HepG2 (cell line): Measurements from ENCODE around the gene SPOPL. TPM values are rescaled to one million over a fixed set of nuclear protein-coding genes. Genes with fewer than 3 reads are reported as not detected.

Experiments
- CSRNP1 ChIP-seq: sonication (generic); formaldehyde crosslinking; IDR thresholded peaks from 2 replicates; pipeline ENCODE4 v1.8.1; 2023; ENCODE audit warnings: mild to moderate bottlenecking, missing genetic modification reagents
- DMAP1 ChIP-seq: IDR thresholded peaks from 2 replicates; pipeline ENCODE4 v1.6.1; 2016
- E2F1 ChIP-seq: sonication (generic); formaldehyde crosslinking; IDR thresholded peaks from 2 replicates; pipeline ENCODE4 v1.5.0; 2020; ENCODE audit warnings: missing genetic modification reagents
- GTF3A ChIP-seq: sonication (generic); formaldehyde crosslinking; conservative IDR thresholded peaks from 2 replicates; pipeline ENCODE4 v1.4.0; 2020; ENCODE audit warnings: mild to moderate bottlenecking, missing genetic modification reagents
- GZF1 ChIP-seq: sonication (generic); formaldehyde crosslinking; IDR thresholded peaks from 2 replicates; pipeline ENCODE4 v1.5.1; 2020; ENCODE audit warnings: mild to moderate bottlenecking, missing genetic modification reagents
- NAIF1 ChIP-seq: sonication (generic); formaldehyde crosslinking; IDR thresholded peaks from 2 replicates; pipeline ENCODE4 v1.5.0; 2020; ENCODE audit warnings: mild to moderate bottlenecking, missing genetic modification reagents, borderline replicate concordance
- PHF21A ChIP-seq: sonication (generic); formaldehyde crosslinking; IDR thresholded peaks from 2 replicates; pipeline ENCODE4 v1.5.0; 2020; ENCODE audit warnings: mild to moderate bottlenecking, missing genetic modification reagents
- SAFB2 ChIP-seq: sonication (generic); formaldehyde crosslinking; IDR thresholded peaks from 2 replicates; pipeline ENCODE4 v1.5.1; 2020; ENCODE audit warnings: missing genetic modification reagents, low read depth, mild to moderate bottlenecking, borderline replicate concordance
- SKI ChIP-seq: fragments of 450-650 bp; IDR thresholded peaks from one replicate; pipeline ENCODE4 v1.6.1; 2018; ENCODE audit warnings: mild to moderate bottlenecking; ENCODE audit not compliant: partially characterized antibody
- YEATS4 ChIP-seq: sonication (generic); formaldehyde crosslinking; IDR thresholded peaks from 2 replicates; pipeline ENCODE4 v1.4.0; 2020; ENCODE audit warnings: missing genetic modification reagents, borderline replicate concordance
- ZBTB2 ChIP-seq: sonication (generic); formaldehyde crosslinking; IDR thresholded peaks from 2 replicates; pipeline ENCODE4 v1.8.0; 2022; ENCODE audit warnings: low read depth, missing genetic modification reagents
- ZHX1 ChIP-seq: sonication (generic); formaldehyde crosslinking; IDR thresholded peaks from 2 replicates; pipeline ENCODE4 v1.8.1; 2022; ENCODE audit warnings: low read depth, mild to moderate bottlenecking, missing genetic modification reagents
- ZSCAN25 ChIP-seq: sonication (generic); formaldehyde crosslinking; IDR thresholded peaks from 2 replicates; pipeline ENCODE4 v1.8.0; 2022; ENCODE audit warnings: mild to moderate bottlenecking, missing genetic modification reagents
- ZSCAN5A ChIP-seq: sonication (generic); formaldehyde crosslinking; IDR thresholded peaks from 2 replicates; pipeline ENCODE4 v1.8.0; 2022; ENCODE audit warnings: mild to moderate bottlenecking, missing genetic modification reagents, borderline replicate concordance
- ZXDC ChIP-seq: sonication (generic); formaldehyde crosslinking; IDR thresholded peaks from 2 replicates; pipeline ENCODE4 v1.5.0; 2020; ENCODE audit warnings: mild to moderate bottlenecking, missing genetic modification reagents
- polyA plus RNA-seq, 8 experiments: library from polyadenylated mRNA; depleted of rRNA in 3 of 8; stranded (reverse) in 7 of 8; unstranded in 1 of 8; fragments of >200 nt; fragmentation: Illumina TruSeq in 4 of 8; extraction: Trizol in 4 of 8; gene quantifications; 2 replicates each; pipeline versions ENCODE4 v1.2.1 to v1.2.3, GENCODE V29; 2011 to 2016; ENCODE audit warnings: low read depth in 4 of 8, missing spikeins in 1 of 8, mixed read lengths in 1 of 8; ENCODE audit not compliant: insufficient read depth in 1 of 8
- total RNA-seq, 5 experiments: library from RNA; depleted of rRNA; stranded (reverse); fragments of >200 nt; fragmentation: Illumina TruSeq; extraction: Trizol; gene quantifications; 2 replicates each; pipeline ENCODE4 v1.2.3, GENCODE V29; 2016; ENCODE audit warnings: low read depth in 1 of 5

Gene SPOPL
- total and polyA plus RNA-seq, 2 of the 13 experiments (the other 11 are each of a cell fraction or from before 2014, with no cell fraction given) = 12.6 to 51.6 TPM

GRCh38 chr2:138502255-138503086 lies 901 bp downstream of the SPOPL start (continued):
- 0 out of 2 replicates have a peak, but pooled peaks have one; percentile 26 for TF ChIP-seq ZSCAN25 (CRISPR knock-in tag)
- 0 out of 2 replicates have a peak, but pooled peaks have one; percentile 31 for TF ChIP-seq NAIF1 (CRISPR knock-in tag)
- no peak for TF ChIP-seq SKI
- TF ChIP-seq ZBTB2 (CRISPR knock-in tag) = peak; percentile 23; the same call in 1 of the 2 replicates
- 0 out of 2 replicates have a peak, but pooled peaks have one; percentile 35 for TF ChIP-seq PHF21A (CRISPR knock-in tag)
- TF ChIP-seq DMAP1 (CRISPR knock-in tag) = 0 out of 2 replicates have a peak, but pooled peaks have one; percentile 5
- TF ChIP-seq GTF3A (CRISPR knock-in tag) = 0 out of 2 replicates have a peak, but pooled peaks have one; percentile 47
- peak; percentile 69 for TF ChIP-seq CSRNP1 (CRISPR knock-in tag)
- TF ChIP-seq GZF1 (CRISPR knock-in tag) = 0 out of 2 replicates have a peak, but pooled peaks have one; percentile 52
- TF ChIP-seq YEATS4 (CRISPR knock-in tag) = 0 out of 2 replicates have a peak, but pooled peaks have one; percentile 7
- peak; percentile 52; the same call in 1 of the 2 replicates for TF ChIP-seq E2F1 (CRISPR knock-in tag)
- 0 out of 2 replicates have a peak, but pooled peaks have one; percentile 38 for TF ChIP-seq ZSCAN5A (CRISPR knock-in tag)
- TF ChIP-seq SAFB2 (CRISPR knock-in tag) = no peak
- TF ChIP-seq ZXDC (CRISPR knock-in tag) = no peak
- TF ChIP-seq ZHX1 (CRISPR knock-in tag) = no peak
